Measurements from ENCODE around the gene CAMKMT. TPM values are rescaled to one million over a fixed set of nuclear protein-coding genes. Genes with fewer than 3 reads are reported as not detected.

Gene CAMKMT
- total RNA-seq, 1 donor from 2014 or later: 9.0 TPM

DNA sequence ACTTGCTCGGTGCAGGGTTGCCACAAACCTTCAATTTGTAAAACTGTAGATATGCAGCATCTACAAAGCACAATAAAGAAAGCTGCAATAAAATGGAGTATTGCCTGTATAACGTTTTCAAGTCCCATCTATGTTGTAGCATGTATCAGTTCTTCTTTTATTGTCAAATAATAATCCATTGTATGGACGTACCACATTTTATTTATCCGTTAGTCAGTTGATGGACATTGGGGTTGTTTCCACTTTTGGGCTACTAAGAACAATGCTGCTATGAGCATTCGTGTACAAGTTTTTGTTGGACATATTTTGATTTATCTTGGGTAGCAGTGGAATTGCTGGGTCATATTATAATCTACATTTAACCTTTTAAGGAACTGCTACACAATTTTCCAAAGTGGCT is 339.1 kb downstream of the CAMKMT start:
- FAIRE-seq (no peak), DNase-seq (ENCODE audit: low read depth) (no peak)
- H3K27me3 ChIP-seq (ENCODE audit: control insufficient read depth, insufficient read depth, low read length): no peaks in the 10 kb centered on the region
- H3K4me3 ChIP-seq (ENCODE audit: low read depth, low read length): no peak overlapping the region
- H3K36me3 ChIP-seq (ENCODE audit: control insufficient read depth, insufficient read depth, low read length): no peaks in the 10 kb centered on the region
- TF ChIP-seq CTCF (IDR thresholded peaks at IDR 0.05; ENCODE audit: insufficient read depth, low read length, severe bottlenecking): no peak

DNA sequence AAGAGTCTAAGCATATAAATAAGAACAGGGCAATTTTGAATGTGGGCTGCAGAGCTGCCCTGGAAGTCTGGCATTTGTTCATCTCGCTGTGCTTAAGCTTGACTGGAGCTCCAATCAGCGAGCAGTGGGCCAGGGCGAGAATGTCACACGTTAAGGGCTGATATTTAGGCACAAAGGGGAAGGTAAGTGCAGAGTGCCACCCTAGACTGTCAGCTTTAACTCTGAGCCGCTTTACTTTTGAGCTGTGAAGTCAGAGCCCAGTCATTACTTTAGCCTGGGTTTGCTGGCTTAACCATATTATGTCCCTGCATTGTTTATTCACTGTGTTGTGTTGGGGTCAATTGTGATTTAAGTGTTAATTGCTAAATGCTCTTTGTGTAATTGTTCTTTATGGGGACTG is 343.6 kb downstream of the CAMKMT start:
- no peak for TF ChIP-seq CTCF (IDR thresholded peaks at IDR 0.05; ENCODE audit: insufficient read depth, low read length, severe bottlenecking)
- H3K36me3 ChIP-seq (ENCODE audit: control insufficient read depth, insufficient read depth, low read length): no peaks in the 10 kb centered on the region
- FAIRE-seq: no peak
- no peaks in the 10 kb centered on the region for H3K27me3 ChIP-seq (ENCODE audit: control insufficient read depth, insufficient read depth, low read length)
- no peak for DNase-seq (ENCODE audit: low read depth)
- no peak overlapping the region for H3K4me3 ChIP-seq (ENCODE audit: low read depth, low read length)

GRCh38 chr2:44705876-44706480 is 344.2 kb downstream of the CAMKMT start:
- FAIRE-seq (no peak), DNase-seq (ENCODE audit: low read depth) (no peak)
- H3K4me3 ChIP-seq (ENCODE audit: low read depth, low read length): no peak overlapping the region
- H3K27me3 ChIP-seq (ENCODE audit: control insufficient read depth, insufficient read depth, low read length): no peaks in the 10 kb centered on the region
- no peaks in the 10 kb centered on the region for H3K36me3 ChIP-seq (ENCODE audit: control insufficient read depth, insufficient read depth, low read length)
- TF ChIP-seq CTCF (IDR thresholded peaks at IDR 0.05; ENCODE audit: insufficient read depth, low read length, severe bottlenecking): no peak

DNA sequence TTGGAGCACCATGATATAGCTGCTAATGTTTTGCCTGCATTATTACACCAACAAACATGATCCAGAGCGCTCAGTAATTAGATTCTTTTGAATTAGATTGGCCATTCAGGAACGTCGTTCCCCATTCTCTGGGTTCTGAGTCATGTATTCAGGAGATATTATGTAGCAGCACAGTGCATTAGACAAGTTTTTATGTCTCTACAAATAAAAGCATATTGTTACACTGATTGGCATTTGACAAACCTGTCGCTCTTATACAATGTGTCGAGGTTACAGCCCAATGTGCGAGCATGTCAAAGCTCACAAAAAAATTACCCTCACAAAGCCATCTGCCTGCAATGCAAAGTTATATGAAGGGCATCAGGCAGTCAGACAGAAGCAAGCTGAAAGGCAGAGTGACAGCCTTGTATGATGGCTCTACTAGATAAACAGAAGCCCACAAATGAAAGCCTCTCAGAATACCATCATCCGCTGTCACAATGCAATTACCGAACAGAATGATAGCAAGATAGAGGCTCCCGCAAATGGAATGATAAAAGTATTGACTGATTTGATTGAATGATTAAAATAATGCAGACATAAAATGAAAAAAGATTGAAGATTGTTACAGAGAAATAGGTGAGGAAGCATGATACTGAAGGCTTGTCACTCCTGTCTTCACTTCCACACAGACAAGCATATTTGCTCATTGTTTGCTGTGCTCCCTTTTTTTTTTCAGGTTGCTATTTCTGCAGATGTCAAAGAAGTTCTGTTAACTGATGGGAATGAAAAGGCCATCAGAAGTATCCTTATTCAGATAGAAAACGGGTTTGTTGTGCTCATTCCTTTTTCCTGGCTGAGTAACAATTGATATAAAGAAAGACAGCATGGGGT is 345.2 kb downstream of the CAMKMT start:
- DNase-seq (ENCODE audit: low read depth) (no peak), FAIRE-seq (no peak)
- no peak for TF ChIP-seq CTCF (IDR thresholded peaks at IDR 0.05; ENCODE audit: insufficient read depth, low read length, severe bottlenecking)
- Histone ChIP-seq H3K27me3 (ENCODE audit: control insufficient read depth, insufficient read depth, low read length) (no peaks in the 10 kb centered on the region), H3K36me3 (ENCODE audit: control insufficient read depth, insufficient read depth, low read length) (no peaks in the 10 kb centered on the region), H3K4me3 (ENCODE audit: low read depth, low read length) (no peak overlapping the region)

DNA sequence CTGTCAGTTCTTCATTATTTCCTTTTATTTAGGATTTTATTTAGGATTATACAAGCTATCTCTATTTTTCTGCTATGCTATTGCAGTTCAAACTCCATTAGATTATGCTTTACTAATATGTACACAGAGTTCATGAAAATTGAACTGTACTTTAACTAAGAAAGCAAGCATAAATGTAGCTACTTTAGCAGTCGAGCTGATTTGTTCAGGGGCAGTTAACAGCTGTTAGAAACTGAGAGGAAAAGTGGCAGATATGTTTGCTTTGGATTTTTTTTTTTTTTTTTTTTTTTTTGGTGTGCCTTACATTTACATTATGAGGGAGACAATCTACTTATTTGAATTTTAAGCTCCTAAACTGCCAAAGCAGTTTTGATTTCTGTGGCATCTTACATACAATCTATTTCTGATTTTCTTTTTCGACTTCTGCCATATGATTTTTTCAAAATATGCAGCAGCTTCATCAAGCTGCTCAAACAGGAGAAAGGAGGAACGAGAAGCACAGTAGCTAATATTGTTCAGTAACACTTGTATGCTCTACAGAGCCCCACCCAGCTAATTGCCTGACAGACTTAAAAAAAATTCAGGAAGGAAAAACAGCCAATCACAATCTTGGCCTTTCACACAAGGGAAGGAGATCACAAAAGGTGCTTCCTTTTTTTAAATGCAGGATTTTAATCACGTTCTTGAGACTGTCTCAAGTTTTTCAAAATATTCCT is 346.4 kb downstream of the CAMKMT start:
- FAIRE-seq: no peak

More for the DNA sequence above, 346.4 kb downstream of the CAMKMT start:
- no peaks in the 10 kb centered on the region for H3K27me3 ChIP-seq (ENCODE audit: control insufficient read depth, insufficient read depth, low read length)
- H3K4me3 ChIP-seq (ENCODE audit: low read depth, low read length): no peak overlapping the region
- DNase-seq (ENCODE audit: low read depth): peak; percentile 48
- H3K36me3 ChIP-seq (ENCODE audit: control insufficient read depth, insufficient read depth, low read length): no peaks in the 10 kb centered on the region
- no peak for TF ChIP-seq CTCF (IDR thresholded peaks at IDR 0.05; ENCODE audit: insufficient read depth, low read length, severe bottlenecking)
